Erythroblast (primary cell): ENCODE results near the gene UCK2.
A peak's percentile ranks its signal among the peaks of the same experiment; 100 is the strongest.

Source experiments
- DNase-seq, 2 experiments: peaks; one replicate each; lab custom pipeline; 2025; lab: John Stamatoyannopoulos, UW
- GATA1 ChIP-seq: IDR thresholded peaks from 2 replicates; pipeline ENCODE4 v1.6.1; 2011; ENCODE audit warnings: low read depth, mild to moderate bottlenecking, control low read depth, low read length, moderate library complexity
- POLR2A ChIP-seq: IDR thresholded peaks from 2 replicates; pipeline ENCODE4 v1.6.1; 2011; ENCODE audit warnings: mild to moderate bottlenecking, low read length

Gene UCK2

DNA sequence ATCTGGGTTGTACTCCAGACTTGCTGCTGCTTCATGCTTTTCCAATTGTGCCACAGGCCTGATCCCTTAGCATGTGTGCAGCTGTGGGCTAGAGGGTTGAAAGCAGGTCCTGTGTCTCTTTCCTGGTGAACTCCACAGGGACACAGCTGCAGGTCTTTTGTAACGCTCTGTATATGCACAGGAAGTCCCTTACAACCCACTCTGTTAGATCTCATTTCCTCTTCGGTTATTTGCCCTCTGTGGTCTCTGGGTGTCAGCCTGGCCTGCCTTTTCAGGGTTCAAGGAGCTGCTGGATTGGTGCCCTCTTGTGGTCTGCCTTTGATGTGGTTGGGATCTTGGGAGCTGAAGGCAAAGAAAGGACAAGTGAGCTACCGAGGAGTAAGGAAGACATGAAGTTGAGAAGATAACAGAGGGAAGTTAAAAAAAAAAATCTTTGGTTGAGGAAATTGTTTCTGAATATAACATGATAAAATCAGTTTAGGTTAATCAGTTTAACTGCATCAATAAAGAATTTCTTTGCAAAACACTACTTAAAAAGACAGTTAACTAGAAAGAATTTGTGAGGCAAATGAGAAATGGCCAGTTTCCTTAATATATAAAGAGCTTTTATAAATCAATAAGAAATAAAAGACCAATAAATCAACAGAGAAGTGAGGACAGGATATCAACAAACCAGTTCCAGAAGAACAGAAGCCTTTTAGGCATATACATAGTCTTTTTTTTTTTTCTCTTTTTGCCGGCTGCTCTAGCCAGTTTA lies 44.1 kb downstream of the UCK2 start:
- TF ChIP-seq POLR2A (no peak), GATA1 (no peak)
- peak; percentile 78 to 85 for DNase-seq

- TF ChIP-seq GATA1 = no peak
- TF ChIP-seq POLR2A = no peak
- no peak for DNase-seq
These were observed 46.1 kb downstream of the UCK2 start for GRCh38 chr1:165873481-165873880.

GRCh38 chr1:165874643-165875042 lies 47.2 kb downstream of the UCK2 start:
- TF ChIP-seq POLR2A = no peak
- TF ChIP-seq GATA1 = no peak
- DNase-seq = no peak

GRCh38 chr1:165875171-165875570 lies 47.8 kb downstream of the UCK2 start:
- DNase-seq = no peak
- no peak for TF ChIP-seq GATA1
- no peak for TF ChIP-seq POLR2A

- no peak for TF ChIP-seq GATA1
- TF ChIP-seq POLR2A = no peak
- no peak for DNase-seq
These were observed 48.2 kb downstream of the UCK2 start for GRCh38 chr1:165875604-165876003.

GRCh38 chr1:165876121-165876520 lies 48.7 kb downstream of the UCK2 start:
- TF ChIP-seq POLR2A = no peak
- no peak for DNase-seq

DNA sequence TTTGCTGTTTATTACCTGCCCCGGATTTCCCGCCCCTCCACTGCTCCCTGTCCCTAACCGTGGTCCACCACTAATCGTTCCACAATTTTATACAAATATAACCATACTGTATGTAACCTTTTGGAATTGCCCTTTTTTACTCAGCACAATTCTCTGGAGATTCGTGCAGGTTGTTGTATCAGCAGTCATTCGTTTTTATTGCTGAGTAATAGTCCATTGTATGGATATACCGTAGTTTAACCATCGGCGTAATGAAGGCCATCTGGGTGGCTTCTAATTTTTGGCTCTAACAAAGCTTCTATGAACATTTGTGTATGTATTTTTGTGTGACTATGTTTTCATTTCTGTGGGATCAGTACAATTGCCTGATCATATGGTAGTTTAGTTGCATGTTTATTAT lies 50.0 kb downstream of the UCK2 start:
- DNase-seq = no peak
- no peak for TF ChIP-seq POLR2A
- TF ChIP-seq GATA1 = no peak

- DNase-seq = no peak
- no peak for TF ChIP-seq GATA1
- TF ChIP-seq POLR2A = no peak
These were observed 50.6 kb downstream of the UCK2 start for GRCh38 chr1:165877940-165878556.

GRCh38 chr1:165879946-165880345 lies 52.5 kb downstream of the UCK2 start:
- TF ChIP-seq POLR2A = no peak
- no peak for TF ChIP-seq GATA1
- DNase-seq = no peak

DNA sequence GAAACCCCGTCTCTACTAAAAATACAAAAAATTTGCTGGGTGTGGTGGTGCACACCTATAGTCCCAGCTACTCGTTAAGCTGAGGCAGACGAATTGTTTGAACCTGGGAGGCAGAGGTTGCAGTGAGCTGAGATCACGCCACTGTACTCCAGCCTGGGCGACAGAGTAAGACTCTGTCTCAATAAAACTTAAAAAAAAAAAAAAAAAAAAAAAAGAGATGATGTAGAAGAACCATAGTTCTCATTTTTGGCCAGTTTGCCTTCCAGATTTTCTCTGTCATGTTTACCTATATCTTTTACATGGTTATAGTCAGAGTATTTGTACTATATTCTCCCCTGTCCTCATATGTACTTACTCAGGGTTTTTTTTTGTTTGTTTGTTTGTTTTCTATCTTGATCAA lies 53.6 kb downstream of the UCK2 start:
- DNase-seq = no peak
- TF ChIP-seq POLR2A (no peak), GATA1 (no peak)

DNA sequence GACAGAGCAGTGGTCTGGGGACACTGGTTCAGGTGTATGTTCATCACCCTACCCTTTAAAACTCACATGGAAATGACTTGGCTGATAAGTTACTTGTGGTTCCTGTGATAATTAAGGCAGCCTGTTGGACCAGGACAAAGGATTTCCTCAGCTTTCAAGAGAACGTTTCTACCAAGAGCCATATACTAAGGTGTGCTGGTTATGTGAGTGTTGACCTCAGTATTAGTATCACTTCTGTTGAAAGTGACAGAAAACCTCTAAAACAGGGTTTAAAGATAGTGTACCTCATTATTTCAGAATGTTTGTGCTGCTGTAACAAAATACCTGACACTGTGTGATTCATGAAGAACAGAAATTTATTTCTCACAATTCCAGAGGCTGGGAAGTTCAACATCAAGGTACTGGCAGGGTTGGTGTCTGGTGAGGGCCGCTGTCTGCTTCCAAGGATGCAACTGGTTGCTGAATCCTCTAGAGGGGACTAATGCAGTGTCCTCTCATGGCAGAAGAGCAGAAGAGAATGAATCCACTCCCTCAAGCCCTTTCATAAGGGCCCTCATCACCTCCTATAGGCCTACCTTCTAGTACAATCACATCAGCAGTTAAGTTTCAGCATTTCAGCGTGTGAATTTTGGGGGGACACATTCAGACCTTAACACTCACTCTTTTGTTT lies 54.9 kb downstream of the UCK2 start:
- no peak for DNase-seq

DNA sequence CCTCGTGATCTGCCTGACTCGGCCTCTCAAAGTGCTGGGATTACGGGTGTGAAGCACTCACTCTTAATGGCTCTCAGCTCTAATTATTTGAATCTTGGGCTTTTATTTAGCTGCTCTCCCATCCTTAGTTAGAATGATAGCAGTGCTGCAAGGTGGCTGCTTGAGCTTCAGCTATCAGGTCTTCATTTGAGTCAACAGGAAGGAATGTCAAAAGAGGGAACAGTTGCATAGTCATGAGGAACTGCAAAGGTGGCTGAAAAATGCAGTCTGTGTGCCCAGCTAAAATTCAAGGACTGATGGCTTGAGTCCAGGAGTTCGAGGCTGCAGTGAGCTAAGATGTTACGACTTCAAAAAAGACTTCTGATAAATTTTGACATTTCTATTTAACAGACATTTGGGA lies 55.6 kb downstream of the UCK2 start:
- TF ChIP-seq POLR2A (no peak), GATA1 (no peak)
- DNase-seq = no peak

More for the DNA sequence above, 54.9 kb downstream of the UCK2 start:
- TF ChIP-seq POLR2A (no peak), GATA1 (no peak)

DNA sequence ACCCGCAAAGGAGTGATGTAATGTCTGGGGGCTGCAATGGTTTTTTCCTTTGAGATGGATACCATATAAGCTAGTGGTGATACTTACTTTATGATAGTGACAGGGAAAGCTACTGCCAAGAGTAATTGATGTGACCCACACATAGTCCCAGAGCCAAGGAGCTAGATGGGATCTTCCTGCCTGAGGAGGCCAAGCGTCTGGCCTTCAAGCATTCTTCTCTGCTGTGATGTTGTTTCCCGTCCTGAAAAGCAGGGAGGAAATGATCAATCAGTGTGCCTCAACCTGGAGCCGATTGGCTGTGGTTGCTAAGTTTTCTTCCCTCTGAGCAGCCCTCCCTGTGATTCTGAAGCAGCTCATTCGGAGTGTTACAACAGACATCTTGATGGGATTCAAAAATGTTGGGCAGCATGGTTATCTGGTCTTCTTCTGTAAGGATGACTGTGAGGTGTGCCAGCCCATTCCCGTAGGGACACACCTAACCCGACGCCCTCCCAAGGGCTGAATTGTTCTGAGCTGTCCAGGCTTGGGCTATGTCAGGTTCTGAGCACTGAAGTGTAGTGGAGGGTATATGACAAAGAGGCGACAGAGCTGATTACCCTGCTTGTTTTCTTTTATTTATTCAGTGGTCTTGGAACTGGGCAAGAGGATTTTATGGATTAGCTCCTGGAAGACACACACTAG lies 56.7 kb downstream of the UCK2 start:
- DNase-seq = no peak
- TF ChIP-seq POLR2A (no peak), GATA1 (no peak)

GRCh38 chr1:165884690-165885304 lies 57.4 kb downstream of the UCK2 start:
- no peak for TF ChIP-seq GATA1
- no peak for TF ChIP-seq POLR2A

More at GRCh38 chr1:165884690-165885304, 57.4 kb downstream of the UCK2 start:
- DNase-seq = no peak
